ENCODE measurements around the gene GORASP1.
"Not testable (repeated sequence)": the region's sequence is repeated elsewhere in the genome, so short reads cannot be mapped to it uniquely, and the experiment has no call there.

GORASP1 gene

DNA sequence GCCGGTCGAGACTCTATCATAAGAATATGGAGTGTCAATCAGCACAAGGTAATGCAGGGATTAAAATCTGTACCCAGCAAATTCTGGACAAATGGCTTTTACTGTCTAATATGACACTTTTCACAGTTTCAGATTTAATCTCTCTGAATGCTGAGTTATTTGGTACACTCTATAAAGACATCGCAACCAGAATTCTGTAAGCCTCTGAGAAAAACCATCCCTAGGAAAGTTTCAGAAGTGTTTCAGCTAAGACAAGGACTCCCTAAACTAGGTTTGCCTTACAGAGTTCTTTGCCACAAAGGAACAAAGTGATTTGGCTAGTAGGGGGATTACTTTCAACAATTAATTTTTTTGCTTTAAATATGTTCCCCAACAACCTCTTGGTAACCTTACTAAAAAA, 44.3 kb downstream of the GORASP1 start:
- Histone ChIP-seq H3K79me2 (ENCODE audit: insufficient read depth, low read depth) (no peaks in the 10 kb centered on the region; the same call in 1 of the 2 replicates), H3K4me2 (no peak overlapping the region), H3K27ac (no peak overlapping the region), H3K4me3 (IDR thresholded peaks at IDR 0.05; ENCODE audit: insufficient read depth, low read depth, low read length) (no peak overlapping the region), H4K20me1 (ENCODE audit: insufficient read depth) (no peaks in the 10 kb centered on the region), H3K9ac (no peak overlapping the region), H2AFZ (ENCODE audit: low read depth) (no peak overlapping the region), H3K36me3 (ENCODE audit: insufficient read depth) (no peaks in the 10 kb centered on the region), H3K4me1 (ENCODE audit: low read depth, poor library complexity, severe bottlenecking) (peaks cover 7% of the 10 kb centered on the region), H3K27me3 (ENCODE audit: insufficient read depth, low read depth) (no peaks in the 10 kb centered on the region)
- TF ChIP-seq, protein P1, sequence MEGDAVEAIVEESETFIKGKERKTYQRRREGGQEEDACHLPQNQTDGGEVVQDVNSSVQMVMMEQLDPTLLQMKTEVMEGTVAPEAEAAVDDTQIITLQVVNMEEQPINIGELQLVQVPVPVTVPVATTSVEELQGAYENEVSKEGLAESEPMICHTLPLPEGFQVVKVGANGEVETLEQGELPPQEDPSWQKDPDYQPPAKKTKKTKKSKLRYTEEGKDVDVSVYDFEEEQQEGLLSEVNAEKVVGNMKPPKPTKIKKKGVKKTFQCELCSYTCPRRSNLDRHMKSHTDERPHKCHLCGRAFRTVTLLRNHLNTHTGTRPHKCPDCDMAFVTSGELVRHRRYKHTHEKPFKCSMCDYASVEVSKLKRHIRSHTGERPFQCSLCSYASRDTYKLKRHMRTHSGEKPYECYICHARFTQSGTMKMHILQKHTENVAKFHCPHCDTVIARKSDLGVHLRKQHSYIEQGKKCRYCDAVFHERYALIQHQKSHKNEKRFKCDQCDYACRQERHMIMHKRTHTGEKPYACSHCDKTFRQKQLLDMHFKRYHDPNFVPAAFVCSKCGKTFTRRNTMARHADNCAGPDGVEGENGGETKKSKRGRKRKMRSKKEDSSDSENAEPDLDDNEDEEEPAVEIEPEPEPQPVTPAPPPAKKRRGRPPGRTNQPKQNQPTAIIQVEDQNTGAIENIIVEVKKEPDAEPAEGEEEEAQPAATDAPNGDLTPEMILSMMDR (conservative IDR thresholded peaks at IDR 0.05; ENCODE audit: low read depth, low read length): no peak

DNA sequence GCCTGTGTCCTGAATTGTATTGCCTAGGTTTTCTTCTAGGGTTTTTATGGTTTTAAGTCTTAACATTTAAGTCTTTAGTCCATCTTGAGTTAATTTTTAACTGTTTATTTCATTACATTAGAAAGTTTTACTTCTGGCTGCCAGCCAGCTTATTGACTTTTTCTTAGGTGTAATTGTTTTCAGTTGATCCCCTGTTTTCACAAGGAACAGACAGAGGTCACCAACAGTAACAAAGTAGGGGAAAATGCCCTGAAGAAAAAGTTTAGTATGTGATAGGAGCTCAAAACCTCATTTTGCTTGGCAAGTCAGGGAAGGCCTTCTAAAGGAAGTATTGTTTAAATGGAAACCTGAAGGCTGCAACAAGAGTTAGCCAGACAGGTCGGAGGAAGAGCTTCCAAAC, 45.2 kb downstream of the GORASP1 start:
- no peak overlapping the region for H2AFZ ChIP-seq (ENCODE audit: low read depth)
- no peak overlapping the region for H3K4me3 ChIP-seq (IDR thresholded peaks at IDR 0.05; ENCODE audit: insufficient read depth, low read depth, low read length)
- no peaks in the 10 kb centered on the region for H3K27me3 ChIP-seq (ENCODE audit: insufficient read depth, low read depth)
- no peak overlapping the region for H3K4me2 ChIP-seq
- H3K4me1 ChIP-seq (ENCODE audit: low read depth, poor library complexity, severe bottlenecking): peaks cover 7% of the 10 kb centered on the region
- H3K79me2 ChIP-seq (ENCODE audit: insufficient read depth, low read depth): no peaks in the 10 kb centered on the region; the same call in 1 of the 2 replicates
- no peaks in the 10 kb centered on the region for H4K20me1 ChIP-seq (ENCODE audit: insufficient read depth)
- TF ChIP-seq, protein P1 (conservative IDR thresholded peaks at IDR 0.05; ENCODE audit: low read depth, low read length): no peak
- H3K9ac ChIP-seq: no peak overlapping the region
- H3K36me3 ChIP-seq (ENCODE audit: insufficient read depth): no peaks in the 10 kb centered on the region
- no peak overlapping the region for H3K27ac ChIP-seq

GRCh38 chr3:39061228-39061627, 46.2 kb downstream of the GORASP1 start:
- H3K9ac ChIP-seq; H4K20me1 ChIP-seq (ENCODE audit: insufficient read depth); H3K4me1 ChIP-seq (ENCODE audit: low read depth, poor library complexity, severe bottlenecking); H3K4me2 ChIP-seq; H3K4me3 ChIP-seq (IDR thresholded peaks at IDR 0.05; ENCODE audit: insufficient read depth, low read depth, low read length); H3K27me3 ChIP-seq (ENCODE audit: insufficient read depth, low read depth); H3K79me2 ChIP-seq (ENCODE audit: insufficient read depth, low read depth); H2AFZ ChIP-seq (ENCODE audit: low read depth); H3K27ac ChIP-seq; H3K36me3 ChIP-seq (ENCODE audit: insufficient read depth): not testable (repeated sequence)

GRCh38 chr3:39056151-39056550, 51.3 kb downstream of the GORASP1 start:
- no peaks in the 10 kb centered on the region for H3K27me3 ChIP-seq (ENCODE audit: insufficient read depth, low read depth)
- H3K79me2 ChIP-seq (ENCODE audit: insufficient read depth, low read depth): no peaks in the 10 kb centered on the region; the same call in 1 of the 2 replicates
- no peaks in the 10 kb centered on the region for H4K20me1 ChIP-seq (ENCODE audit: insufficient read depth)
- H3K9ac ChIP-seq: no peak overlapping the region
- TF ChIP-seq, protein P1 (conservative IDR thresholded peaks at IDR 0.05; ENCODE audit: low read depth, low read length): no peak
- no peaks in the 10 kb centered on the region for H3K36me3 ChIP-seq (ENCODE audit: insufficient read depth)
- H3K4me3 ChIP-seq (IDR thresholded peaks at IDR 0.05; ENCODE audit: insufficient read depth, low read depth, low read length): no peak overlapping the region
- no peaks in the 10 kb centered on the region for H3K4me1 ChIP-seq (ENCODE audit: low read depth, poor library complexity, severe bottlenecking)
- no peak overlapping the region for H3K4me2 ChIP-seq
- no peak overlapping the region for H3K27ac ChIP-seq
- no peak overlapping the region for H2AFZ ChIP-seq (ENCODE audit: low read depth)

GRCh38 chr3:39053696-39054095, 53.7 kb downstream of the GORASP1 start:
- H3K9ac ChIP-seq: no peak overlapping the region
- H3K79me2 ChIP-seq (ENCODE audit: insufficient read depth, low read depth): no peaks in the 10 kb centered on the region; the same call in 1 of the 2 replicates
- no peak overlapping the region for H3K4me2 ChIP-seq

More at GRCh38 chr3:39053696-39054095, 53.7 kb downstream of the GORASP1 start:
- no peaks in the 10 kb centered on the region for H3K27me3 ChIP-seq (ENCODE audit: insufficient read depth, low read depth)
- no peaks in the 10 kb centered on the region for H3K4me1 ChIP-seq (ENCODE audit: low read depth, poor library complexity, severe bottlenecking)
- no peak overlapping the region for H3K27ac ChIP-seq
- H4K20me1 ChIP-seq (ENCODE audit: insufficient read depth): no peaks in the 10 kb centered on the region
- no peak overlapping the region for H2AFZ ChIP-seq (ENCODE audit: low read depth)
- TF ChIP-seq, protein P1 (conservative IDR thresholded peaks at IDR 0.05; ENCODE audit: low read depth, low read length): no peak
- H3K4me3 ChIP-seq (IDR thresholded peaks at IDR 0.05; ENCODE audit: insufficient read depth, low read depth, low read length): no peak overlapping the region
- no peaks in the 10 kb centered on the region for H3K36me3 ChIP-seq (ENCODE audit: insufficient read depth)

Measured in KMS-11 (cell line).